ENCODE data around the gene NAB1.

Gene NAB1

DNA sequence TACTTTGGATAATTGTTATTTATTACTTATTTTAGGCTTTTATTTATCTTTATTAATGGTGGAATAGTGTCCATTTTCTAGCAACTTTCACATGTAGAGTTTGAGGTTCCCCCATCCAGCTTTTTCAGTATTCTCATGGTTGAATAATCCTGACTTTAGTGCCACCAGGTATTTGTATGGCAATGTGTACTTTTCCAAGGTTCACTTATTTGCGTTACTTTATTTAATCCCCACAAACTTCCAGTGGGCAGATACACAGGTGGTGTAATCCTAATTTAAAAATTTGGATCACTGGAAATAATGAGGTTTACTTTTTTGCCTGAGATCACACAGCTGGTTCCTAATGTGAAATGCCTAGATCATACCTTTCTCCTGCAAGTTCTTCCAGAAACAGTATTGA is 30.5 kb downstream of the NAB1 start:
- Histone ChIP-seq H3K4me1 (peaks cover 0 to 25% (median 16%) of the 10 kb centered on the region in 4 donors), H3K27ac (no peak overlapping the region), H3K4me3 (no peak overlapping the region), H3K27me3 (no peaks in the 10 kb centered on the region), H3K9me3 (no peaks in the 10 kb centered on the region), H3K36me3 (peaks cover 4 to 7% (median 6%) of the 10 kb centered on the region in 3 donors)
- DNase-seq = no peak
- intact Hi-C loops (cut with DNase I; ENCODE audit: low total_unique reads) = no loop called here
- TF ChIP-seq, protein P1, sequence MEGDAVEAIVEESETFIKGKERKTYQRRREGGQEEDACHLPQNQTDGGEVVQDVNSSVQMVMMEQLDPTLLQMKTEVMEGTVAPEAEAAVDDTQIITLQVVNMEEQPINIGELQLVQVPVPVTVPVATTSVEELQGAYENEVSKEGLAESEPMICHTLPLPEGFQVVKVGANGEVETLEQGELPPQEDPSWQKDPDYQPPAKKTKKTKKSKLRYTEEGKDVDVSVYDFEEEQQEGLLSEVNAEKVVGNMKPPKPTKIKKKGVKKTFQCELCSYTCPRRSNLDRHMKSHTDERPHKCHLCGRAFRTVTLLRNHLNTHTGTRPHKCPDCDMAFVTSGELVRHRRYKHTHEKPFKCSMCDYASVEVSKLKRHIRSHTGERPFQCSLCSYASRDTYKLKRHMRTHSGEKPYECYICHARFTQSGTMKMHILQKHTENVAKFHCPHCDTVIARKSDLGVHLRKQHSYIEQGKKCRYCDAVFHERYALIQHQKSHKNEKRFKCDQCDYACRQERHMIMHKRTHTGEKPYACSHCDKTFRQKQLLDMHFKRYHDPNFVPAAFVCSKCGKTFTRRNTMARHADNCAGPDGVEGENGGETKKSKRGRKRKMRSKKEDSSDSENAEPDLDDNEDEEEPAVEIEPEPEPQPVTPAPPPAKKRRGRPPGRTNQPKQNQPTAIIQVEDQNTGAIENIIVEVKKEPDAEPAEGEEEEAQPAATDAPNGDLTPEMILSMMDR (IDR thresholded peaks at IDR 0.05) = no peak

- Histone ChIP-seq H3K4me1 (peaks cover 0 to 25% (median 16%) of the 10 kb centered on the region in 4 donors), H3K4me3 (no peak overlapping the region), H3K9me3 (no peaks in the 10 kb centered on the region), H3K27ac (no peak overlapping the region), H3K36me3 (peaks cover 0 to 1% (median under 1%) of the 10 kb centered on the region in 3 donors), H3K27me3 (no peaks in the 10 kb centered on the region)
- DNase-seq = peak; percentile 37 to 73
- TF ChIP-seq, protein P1 (IDR thresholded peaks at IDR 0.05) = peak; percentile 40 to 46
- intact Hi-C loops (cut with DNase I; ENCODE audit: low total_unique reads) = no loop called here
Measured at GRCh38 chr2:190679813-190680591, 31.1 kb downstream of the NAB1 start.

DNA sequence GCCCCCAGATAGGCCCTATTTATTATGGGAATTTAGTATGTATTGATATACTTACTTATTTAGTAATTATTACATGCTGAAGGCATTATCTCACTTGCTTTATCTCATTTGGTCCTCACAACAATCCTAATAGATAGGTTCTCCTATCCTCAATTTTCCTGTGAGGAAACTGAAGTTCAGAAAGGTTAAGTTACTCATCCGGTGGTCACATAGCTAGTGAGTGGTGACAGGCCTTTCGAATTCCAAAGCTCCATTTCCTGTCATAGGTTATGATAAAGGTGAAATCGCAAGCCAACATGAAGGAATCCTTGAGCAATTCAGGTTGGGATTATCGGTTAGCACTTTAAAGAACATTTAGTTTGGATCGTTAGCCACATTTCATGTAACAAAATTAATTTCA is 33.3 kb downstream of the NAB1 start:
- H3K4me1 ChIP-seq = peaks cover 0 to 25% (median 16%) of the 10 kb centered on the region in 4 donors
- H3K27ac ChIP-seq = no peak overlapping the region
- TF ChIP-seq, protein P1 (IDR thresholded peaks at IDR 0.05) = no peak
- H3K27me3 ChIP-seq = no peaks in the 10 kb centered on the region
- no peaks in the 10 kb centered on the region for H3K9me3 ChIP-seq
- H3K36me3 ChIP-seq = peaks cover 0 to 19% (median 7%) of the 10 kb centered on the region in 3 donors
- no peak overlapping the region for H3K4me3 ChIP-seq
- DNase-seq = no peak
- intact Hi-C loops (cut with DNase I; ENCODE audit: low total_unique reads) = no loop called here

DNA sequence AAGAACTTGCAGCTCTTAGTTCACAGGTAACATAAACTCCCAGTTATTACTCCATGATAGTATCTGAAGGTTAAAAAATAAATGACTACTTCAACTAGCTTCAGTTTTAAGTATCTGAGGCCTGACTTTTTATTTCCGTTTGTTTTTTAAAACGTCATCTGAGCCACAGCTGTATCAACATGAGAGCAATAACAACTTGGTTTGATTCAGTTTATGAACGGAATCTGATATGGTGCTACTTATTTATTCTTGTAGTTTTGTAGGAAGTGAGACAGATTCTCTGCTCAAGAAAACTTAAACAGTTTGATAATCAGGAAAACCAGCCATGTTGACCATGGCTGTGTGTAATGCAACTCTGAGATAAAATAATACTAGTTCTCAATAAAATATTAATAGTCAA is 34.9 kb downstream of the NAB1 start:
- Histone ChIP-seq H3K27ac (no peak overlapping the region), H3K36me3 (peaks cover 10 to 33% (median 22%) of the 10 kb centered on the region in 3 donors), H3K9me3 (no peaks in the 10 kb centered on the region), H3K4me3 (no peak overlapping the region), H3K27me3 (no peaks in the 10 kb centered on the region), H3K4me1 (peaks cover 0 to 18% (median 6%) of the 10 kb centered on the region in 4 donors)
- TF ChIP-seq, protein P1 (IDR thresholded peaks at IDR 0.05) = no peak
- DNase-seq = no peak
- intact Hi-C loops (cut with DNase I; ENCODE audit: low total_unique reads) = no loop called here

DNA sequence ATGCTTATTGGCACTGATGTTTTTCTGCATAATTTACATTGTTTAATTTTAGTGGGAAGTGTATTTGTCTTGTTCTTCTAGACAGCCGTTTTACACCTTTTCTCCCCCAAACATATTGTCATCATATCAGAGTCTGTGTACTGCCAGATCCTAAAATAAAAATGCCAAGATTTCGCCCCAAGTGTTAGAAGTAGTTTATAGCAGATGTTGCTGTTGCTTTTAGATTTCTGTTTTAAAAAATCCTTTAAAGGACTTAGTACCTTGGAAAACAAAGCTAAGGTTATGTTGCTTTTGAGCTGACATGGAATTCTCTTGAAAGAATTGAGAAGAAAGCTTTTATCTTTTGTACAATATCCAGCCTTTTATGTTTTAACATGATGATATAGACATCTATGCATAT is 36.0 kb downstream of the NAB1 start:
- intact Hi-C loops (cut with DNase I; ENCODE audit: low total_unique reads) = no loop called here
- H3K27me3 ChIP-seq = no peaks in the 10 kb centered on the region
- TF ChIP-seq, protein P1 (IDR thresholded peaks at IDR 0.05) = no peak
- H3K4me1 ChIP-seq = peaks cover 0 to 11% (median 3%) of the 10 kb centered on the region in 4 donors
- H3K36me3 ChIP-seq = peaks cover 18 to 44% (median 29%) of the 10 kb centered on the region in 3 donors
- no peak overlapping the region for H3K27ac ChIP-seq
- DNase-seq = no peak
- H3K9me3 ChIP-seq = no peaks in the 10 kb centered on the region
- no peak overlapping the region for H3K4me3 ChIP-seq
